ENCODE measurements around the gene UBE2Q2. TPM values are rescaled to one million over a fixed set of nuclear protein-coding genes. Genes with fewer than 3 reads are reported as not detected.

Gene UBE2Q2
- total RNA-seq, 4 donors from 2014 or later: 39.8 to 49.5 (median 46.2) TPM

DNA sequence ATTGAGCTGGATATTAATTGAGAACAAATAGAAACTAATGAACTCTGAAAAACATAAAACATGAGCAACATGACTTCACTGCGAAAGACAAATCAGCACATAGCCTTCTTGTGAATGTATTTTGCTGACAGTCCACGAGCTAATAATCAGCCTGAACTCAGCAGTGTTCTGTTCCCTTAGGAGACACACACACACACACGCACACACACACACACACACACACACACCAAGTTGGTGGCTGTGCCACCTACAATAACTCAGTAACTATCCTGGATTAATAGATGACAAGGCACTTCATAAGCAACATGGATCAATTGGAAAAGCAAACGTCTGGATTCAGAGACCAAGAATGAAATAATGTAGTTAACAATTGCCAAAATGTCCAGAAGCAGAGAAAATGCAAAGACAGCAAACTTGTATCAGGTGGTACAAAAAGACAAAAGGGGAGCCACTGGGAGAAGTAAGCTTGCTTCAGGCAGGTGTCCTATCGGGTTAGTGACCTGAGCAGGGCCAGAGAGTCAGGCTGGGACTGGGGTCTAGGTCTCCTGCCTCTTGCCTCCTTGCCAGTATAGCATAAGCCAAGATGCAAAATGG, 20.5 kb upstream of the UBE2Q2 start:
- WGBS, 2 donors: 70 to 78% methylated on average over 5 of the region's 5 CpGs
- H3K4me3 ChIP-seq: no peak overlapping the region
- H3K27me3 ChIP-seq: peaks cover 0 to 3% of the 10 kb centered on the region in 2 donors
- H3K27ac ChIP-seq: no peak overlapping the region
- TF ChIP-seq, protein P1, sequence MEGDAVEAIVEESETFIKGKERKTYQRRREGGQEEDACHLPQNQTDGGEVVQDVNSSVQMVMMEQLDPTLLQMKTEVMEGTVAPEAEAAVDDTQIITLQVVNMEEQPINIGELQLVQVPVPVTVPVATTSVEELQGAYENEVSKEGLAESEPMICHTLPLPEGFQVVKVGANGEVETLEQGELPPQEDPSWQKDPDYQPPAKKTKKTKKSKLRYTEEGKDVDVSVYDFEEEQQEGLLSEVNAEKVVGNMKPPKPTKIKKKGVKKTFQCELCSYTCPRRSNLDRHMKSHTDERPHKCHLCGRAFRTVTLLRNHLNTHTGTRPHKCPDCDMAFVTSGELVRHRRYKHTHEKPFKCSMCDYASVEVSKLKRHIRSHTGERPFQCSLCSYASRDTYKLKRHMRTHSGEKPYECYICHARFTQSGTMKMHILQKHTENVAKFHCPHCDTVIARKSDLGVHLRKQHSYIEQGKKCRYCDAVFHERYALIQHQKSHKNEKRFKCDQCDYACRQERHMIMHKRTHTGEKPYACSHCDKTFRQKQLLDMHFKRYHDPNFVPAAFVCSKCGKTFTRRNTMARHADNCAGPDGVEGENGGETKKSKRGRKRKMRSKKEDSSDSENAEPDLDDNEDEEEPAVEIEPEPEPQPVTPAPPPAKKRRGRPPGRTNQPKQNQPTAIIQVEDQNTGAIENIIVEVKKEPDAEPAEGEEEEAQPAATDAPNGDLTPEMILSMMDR (IDR thresholded peaks at IDR 0.05): no peak
- TF ChIP-seq EP300 (IDR thresholded peaks at IDR 0.05): no peak
- no peak for TF ChIP-seq POLR2A (IDR thresholded peaks at IDR 0.05)
- H3K36me3 ChIP-seq: no peaks in the 10 kb centered on the region
- no peaks in the 10 kb centered on the region for H3K9me3 ChIP-seq
- H3K4me1 ChIP-seq: no peaks in the 10 kb centered on the region
- DNase-seq (ENCODE audit: low spot score in 2 of 2): no peak

DNA sequence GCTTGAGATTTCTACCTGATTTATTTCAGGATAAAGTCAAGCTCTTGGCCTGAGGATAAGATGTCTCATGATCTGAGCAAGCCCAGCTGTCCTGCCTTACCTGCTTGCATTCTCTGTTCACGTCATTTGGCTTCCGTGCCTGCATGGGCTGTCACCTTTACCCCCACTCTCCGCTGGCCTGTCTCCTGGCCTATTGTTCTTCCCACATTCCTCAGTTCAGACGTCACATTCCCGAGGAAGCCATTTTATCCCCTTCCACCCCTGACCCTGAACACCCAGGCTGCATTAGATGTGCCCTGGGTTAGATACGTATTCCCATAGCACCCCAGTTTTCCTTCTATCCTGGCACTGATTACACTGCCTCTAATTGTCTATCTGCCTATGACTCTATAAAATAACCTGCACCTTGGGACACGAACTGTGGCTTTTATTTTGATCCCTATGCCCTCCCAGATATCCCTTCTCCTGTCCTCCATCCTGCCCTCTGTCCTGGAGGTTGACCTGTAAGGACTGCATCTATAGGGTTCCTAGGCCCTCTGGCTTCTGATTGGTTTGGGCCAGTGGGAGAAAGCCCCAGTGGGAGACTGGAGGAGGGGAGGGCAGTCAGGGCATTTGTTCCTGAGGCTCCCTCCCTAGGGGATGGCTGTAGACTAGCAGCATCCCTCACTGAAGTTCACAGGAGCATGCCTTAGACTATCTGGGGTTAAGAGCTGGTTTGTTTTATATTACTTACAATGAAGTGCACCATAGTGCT, 19.2 kb upstream of the UBE2Q2 start:
- Histone ChIP-seq H3K9me3 (no peaks in the 10 kb centered on the region), H3K36me3 (no peaks in the 10 kb centered on the region), H3K4me1 (no peaks in the 10 kb centered on the region), H3K4me3 (no peak overlapping the region), H3K27me3 (peaks cover 0 to 6% of the 10 kb centered on the region in 2 donors), H3K27ac (no peak overlapping the region)
- no peak for DNase-seq (ENCODE audit: low spot score in 2 of 2)
- 47 to 49% methylated on average over 7 of the region's 7 CpGs for WGBS, 2 donors
- TF ChIP-seq POLR2A (IDR thresholded peaks at IDR 0.05): no peak
- TF ChIP-seq, protein P1 (IDR thresholded peaks at IDR 0.05): no peak
- no peak for TF ChIP-seq EP300 (IDR thresholded peaks at IDR 0.05)

GRCh38 chr15:75827691-75828090, 15.6 kb upstream of the UBE2Q2 start:
- WGBS, 2 donors: 39 to 52% methylated on average over 3 of the region's 3 CpGs
- Histone ChIP-seq H3K9me3 (no peaks in the 10 kb centered on the region), H3K4me1 (no peaks in the 10 kb centered on the region), H3K4me3 (no peak overlapping the region), H3K27ac (no peak overlapping the region), H3K27me3 (peaks cover 0 to 6% of the 10 kb centered on the region in 2 donors), H3K36me3 (no peaks in the 10 kb centered on the region)
- TF ChIP-seq, protein P1 (IDR thresholded peaks at IDR 0.05): no peak
- no peak for TF ChIP-seq EP300 (IDR thresholded peaks at IDR 0.05)
- TF ChIP-seq POLR2A (IDR thresholded peaks at IDR 0.05): no peak
- no peak for DNase-seq (ENCODE audit: low spot score in 2 of 2)

DNA sequence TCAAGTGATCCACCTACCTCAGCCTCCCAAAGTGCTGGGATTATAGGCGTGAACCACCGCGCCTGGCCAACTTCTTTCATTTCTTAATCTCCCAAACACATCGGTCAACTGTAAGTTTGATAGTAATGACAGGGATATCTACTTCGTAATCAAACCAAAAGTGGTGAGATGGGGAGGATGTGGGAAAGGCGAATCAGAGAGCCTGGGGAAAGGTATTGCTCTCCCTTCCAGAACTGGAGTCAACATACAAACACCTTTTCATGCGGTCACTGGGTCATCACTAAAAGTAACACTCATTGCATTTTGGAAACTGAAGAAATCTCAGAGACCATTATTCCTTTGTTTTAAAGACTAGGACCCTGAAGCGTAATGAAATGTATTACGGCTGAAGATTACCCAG, 14.8 kb upstream of the UBE2Q2 start:
- no peak overlapping the region for H3K27ac ChIP-seq
- WGBS, 2 donors: 92 to 93% methylated on average over 9 of the region's 9 CpGs
- peaks cover 0 to 6% of the 10 kb centered on the region in 2 donors for H3K27me3 ChIP-seq
- no peak for TF ChIP-seq POLR2A (IDR thresholded peaks at IDR 0.05)
- TF ChIP-seq, protein P1 (IDR thresholded peaks at IDR 0.05): no peak
- no peaks in the 10 kb centered on the region for H3K36me3 ChIP-seq
- no peaks in the 10 kb centered on the region for H3K4me1 ChIP-seq
- DNase-seq (ENCODE audit: low spot score in 2 of 2): no peak
- H3K9me3 ChIP-seq: no peaks in the 10 kb centered on the region
- H3K4me3 ChIP-seq: no peak overlapping the region
